SK-N-SH treated with all-trans-retinoic acid at 6 μM for 48 hours (cell line): ENCODE results near the gene RAB8B.
A peak's percentile ranks its signal among the peaks of the same experiment; 100 is the strongest.

Experiments used
- ATAC-seq: fragments of 200-7000 bp; cut with Tn5 transposase; 3 replicates; pipeline ENCODE4 v1.9.1; 2020; ENCODE audit warnings: mild to moderate bottlenecking, moderate library complexity
- BACH2 ChIP-seq: fragments of 250-450 bp; sonication (Bioruptor Pico); IDR thresholded peaks from 2 replicates; pipeline ENCODE4 v1.9.0; 2021; ENCODE audit warnings: mild to moderate bottlenecking, borderline replicate concordance
- CREB5 ChIP-seq: fragments of 250-450 bp; sonication (Bioruptor Pico); IDR thresholded peaks from 2 replicates; pipeline ENCODE4 v1.5.1; 2020; ENCODE audit warnings: low read depth, mild to moderate bottlenecking, moderate library complexity
- CSDC2 ChIP-seq: fragments of 250-450 bp; sonication (Bioruptor Pico); IDR thresholded peaks from 2 replicates; pipeline ENCODE4 v1.5.0; 2020; ENCODE audit warnings: mild to moderate bottlenecking, moderate library complexity
- CSRNP3 ChIP-seq: fragments of 250-450 bp; sonication (Bioruptor Pico); IDR thresholded peaks from 2 replicates; pipeline ENCODE4 v1.5.1; 2021; ENCODE audit warnings: mild to moderate bottlenecking, moderate library complexity
- ESRRG ChIP-seq: fragments of 250-450 bp; sonication (Bioruptor Pico); IDR thresholded peaks from 2 replicates; pipeline ENCODE4 v1.6.1; 2021; ENCODE audit warnings: mild to moderate bottlenecking
- GLIS3 ChIP-seq: fragments of 250-450 bp; sonication (Bioruptor Pico); IDR thresholded peaks from 2 replicates; pipeline ENCODE4 v1.5.0; 2020; ENCODE audit warnings: mild to moderate bottlenecking, moderate library complexity
- ISL1 ChIP-seq: fragments of 250-450 bp; sonication (Bioruptor Pico); IDR thresholded peaks from 2 replicates; pipeline ENCODE4 v2.1.2; 2022; ENCODE audit warnings: mild to moderate bottlenecking, moderate library complexity
- PATZ1 ChIP-seq: fragments of 250-450 bp; sonication (Bioruptor Pico); IDR thresholded peaks from 2 replicates; pipeline ENCODE4 v1.8.0; 2020; ENCODE audit warnings: mild to moderate bottlenecking, moderate library complexity, borderline replicate concordance
- POU6F1 ChIP-seq: fragments of 250-450 bp; sonication (Bioruptor Pico); IDR thresholded peaks from 2 replicates; pipeline ENCODE4 v1.8.0; 2021; ENCODE audit warnings: low read depth, mild to moderate bottlenecking, moderate library complexity, borderline replicate concordance
- PPARA ChIP-seq: fragments of 250-450 bp; sonication (Bioruptor Pico); IDR thresholded peaks from 2 replicates; pipeline ENCODE4 v1.5.0; 2020; ENCODE audit warnings: mild to moderate bottlenecking, borderline replicate concordance
- RARB ChIP-seq: fragments of 250-450 bp; sonication (Bioruptor Pico); IDR thresholded peaks from 2 replicates; pipeline ENCODE4 v1.8.0; 2021; ENCODE audit warnings: mild to moderate bottlenecking, moderate library complexity
- SNAI2 ChIP-seq: fragments of 250-450 bp; sonication (Bioruptor Pico); IDR thresholded peaks from 2 replicates; pipeline ENCODE4 v1.5.0; 2020; ENCODE audit warnings: mild to moderate bottlenecking, moderate library complexity
- TCF4 ChIP-seq: fragments of 250-450 bp; sonication (Bioruptor Pico); IDR thresholded peaks from 2 replicates; pipeline ENCODE4 v1.8.0; 2021; ENCODE audit warnings: mild to moderate bottlenecking, moderate library complexity, borderline replicate concordance
- TOX ChIP-seq: fragments of 250-450 bp; sonication (Bioruptor Pico); IDR thresholded peaks from 2 replicates; pipeline ENCODE4 v1.8.0; 2021; ENCODE audit warnings: mild to moderate bottlenecking, moderate library complexity, borderline replicate concordance
- TSHZ2 ChIP-seq: fragments of 250-450 bp; sonication (Bioruptor Pico); IDR thresholded peaks from 2 replicates; pipeline ENCODE4 v1.5.0; 2020; ENCODE audit warnings: mild to moderate bottlenecking, moderate library complexity
- ZFP3 ChIP-seq: fragments of 250-450 bp; sonication (Bioruptor Pico); IDR thresholded peaks from 2 replicates; pipeline ENCODE4 v1.5.0; 2020; ENCODE audit warnings: mild to moderate bottlenecking, moderate library complexity
- ZFP30 ChIP-seq: fragments of 450-650 bp; formaldehyde crosslinking; IDR thresholded peaks from 2 replicates; pipeline ENCODE4 v1.5.0; 2022; ENCODE audit warnings: mild to moderate bottlenecking, moderate library complexity
- ZNF565 ChIP-seq: fragments of 450-650 bp; formaldehyde crosslinking; conservative IDR thresholded peaks from 2 replicates; pipeline ENCODE4 v1.5.0; 2020; ENCODE audit warnings: low read depth, mild to moderate bottlenecking, moderate library complexity
- ZNF70 ChIP-seq: fragments of 450-650 bp; formaldehyde crosslinking; IDR thresholded peaks from 2 replicates; pipeline ENCODE4 v1.5.0; 2020; ENCODE audit warnings: mild to moderate bottlenecking, moderate library complexity
- ZNF8 ChIP-seq: fragments of 450-650 bp; formaldehyde crosslinking; IDR thresholded peaks from 2 replicates; pipeline ENCODE4 v1.5.0; 2020; ENCODE audit warnings: mild to moderate bottlenecking, moderate library complexity

RAB8B gene

GRCh38 chr15:63169788-63170187 is 19.6 kb upstream of the RAB8B start:
- no peak for TF ChIP-seq ZNF565 (CRISPR knock-in tag)
- no peak for ATAC-seq

GRCh38 chr15:63172376-63172775 is 17.0 kb upstream of the RAB8B start:
- no peak for ATAC-seq
- TF ChIP-seq ZNF565 (CRISPR knock-in tag) (no peak), CSDC2 (no peak), BACH2 (CRISPR knock-in tag) (no peak), PPARA (CRISPR knock-in tag) (no peak), TSHZ2 (CRISPR knock-in tag) (no peak), GLIS3 (CRISPR knock-in tag) (no peak), ZFP30 (CRISPR knock-in tag) (no peak), ZFP3 (CRISPR knock-in tag) (no peak), ESRRG (CRISPR knock-in tag) (no peak), TOX (CRISPR knock-in tag) (no peak), ZNF8 (CRISPR knock-in tag) (no peak), TCF4 (CRISPR knock-in tag) (no peak), PATZ1 (CRISPR knock-in tag) (no peak)

GRCh38 chr15:63172851-63173451 is 16.5 kb upstream of the RAB8B start:
- ATAC-seq, result 0 out of 3 replicates have a peak, but pooled peaks have one; percentile 32
- TF ChIP-seq ISL1 (CRISPR knock-in tag), result no peak
- no peak for TF ChIP-seq SNAI2 (CRISPR knock-in tag)
- TF ChIP-seq ESRRG (CRISPR knock-in tag), result no peak
- no peak for TF ChIP-seq CREB5 (CRISPR knock-in tag)
- TF ChIP-seq ZNF70 (CRISPR knock-in tag), result no peak
- no peak for TF ChIP-seq TSHZ2 (CRISPR knock-in tag)
- TF ChIP-seq ZNF8 (CRISPR knock-in tag), result no peak
- no peak for TF ChIP-seq RARB
- TF ChIP-seq CSRNP3 (CRISPR knock-in tag), result no peak
- TF ChIP-seq POU6F1, result no peak
